GM18907 (cell line): Measurements from ENCODE around the gene ZMIZ1.

ENCODE experiments used
- ATAC-seq: cut with Tn5 transposase; IDR thresholded peaks from one replicate; pipeline ENCODE4 v1.9.1; 2021; ENCODE audit warnings: mild to moderate bottlenecking, moderate library complexity; ENCODE audit not compliant: unreplicated experiment

ZMIZ1 gene

DNA sequence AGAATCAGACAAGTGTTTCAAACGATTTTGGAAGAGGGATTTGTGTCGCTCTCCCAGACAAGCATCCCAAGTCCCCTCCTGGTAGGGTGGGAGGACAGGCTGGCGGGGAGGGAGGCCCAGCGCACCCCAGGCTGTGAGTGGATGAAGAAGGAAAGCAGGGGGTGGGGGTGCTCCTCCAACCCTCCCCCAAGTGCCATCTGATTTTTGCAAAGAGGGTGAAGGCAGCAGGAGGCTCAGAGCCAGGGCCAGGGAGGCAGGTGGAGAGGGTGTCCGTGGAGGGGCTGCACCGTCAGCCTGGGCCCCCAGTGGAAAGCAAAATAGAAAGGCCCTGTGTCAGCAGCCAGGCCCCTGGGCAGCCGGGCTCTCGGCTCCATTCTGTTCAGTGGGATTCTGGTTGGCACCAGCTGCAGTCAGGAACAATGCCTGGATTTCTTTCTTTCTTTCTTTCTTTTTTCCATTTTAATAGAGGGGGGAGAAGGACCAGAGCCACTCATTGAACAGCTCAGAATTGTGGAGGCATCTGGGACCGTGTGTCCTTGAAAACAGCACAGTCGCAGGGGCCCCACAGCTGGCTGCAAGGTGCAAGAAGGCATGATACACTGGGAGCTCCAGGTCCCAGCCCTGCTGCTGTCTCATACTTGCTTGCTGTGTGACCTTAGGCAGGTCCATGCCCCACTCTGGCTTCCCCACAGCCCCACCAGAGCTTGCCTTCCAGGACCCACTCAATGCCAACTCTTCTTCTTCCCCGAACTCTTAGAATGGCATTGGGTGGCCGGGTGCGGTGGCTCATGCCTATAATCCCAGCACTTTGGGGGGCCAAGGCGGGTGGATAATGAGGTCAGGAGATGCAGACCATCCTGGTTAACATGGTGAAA lies 7.1 kb upstream of the ZMIZ1 start:
- no peak for ATAC-seq

DNA sequence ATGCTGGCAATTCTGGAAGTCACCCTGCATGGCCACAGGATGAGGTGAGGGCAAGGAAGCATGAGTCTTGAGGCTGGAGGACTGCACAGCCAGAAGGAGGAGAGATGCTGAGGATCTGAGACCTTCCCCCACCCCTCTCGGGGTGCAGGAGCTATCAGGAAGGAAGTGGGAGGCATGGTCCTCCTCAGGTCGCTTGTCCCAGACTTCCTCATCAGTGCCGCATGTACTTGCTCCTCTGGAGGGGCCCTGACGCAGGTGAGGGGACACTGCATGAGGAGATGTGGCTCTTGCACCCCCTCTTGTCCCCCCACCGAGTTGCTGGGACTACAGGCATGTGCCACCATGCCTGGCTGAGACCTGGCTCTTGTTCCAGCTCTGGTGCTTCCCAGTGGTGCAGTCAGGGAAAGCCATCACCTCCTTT lies 5.7 kb upstream of the ZMIZ1 start:
- no peak for ATAC-seq

DNA sequence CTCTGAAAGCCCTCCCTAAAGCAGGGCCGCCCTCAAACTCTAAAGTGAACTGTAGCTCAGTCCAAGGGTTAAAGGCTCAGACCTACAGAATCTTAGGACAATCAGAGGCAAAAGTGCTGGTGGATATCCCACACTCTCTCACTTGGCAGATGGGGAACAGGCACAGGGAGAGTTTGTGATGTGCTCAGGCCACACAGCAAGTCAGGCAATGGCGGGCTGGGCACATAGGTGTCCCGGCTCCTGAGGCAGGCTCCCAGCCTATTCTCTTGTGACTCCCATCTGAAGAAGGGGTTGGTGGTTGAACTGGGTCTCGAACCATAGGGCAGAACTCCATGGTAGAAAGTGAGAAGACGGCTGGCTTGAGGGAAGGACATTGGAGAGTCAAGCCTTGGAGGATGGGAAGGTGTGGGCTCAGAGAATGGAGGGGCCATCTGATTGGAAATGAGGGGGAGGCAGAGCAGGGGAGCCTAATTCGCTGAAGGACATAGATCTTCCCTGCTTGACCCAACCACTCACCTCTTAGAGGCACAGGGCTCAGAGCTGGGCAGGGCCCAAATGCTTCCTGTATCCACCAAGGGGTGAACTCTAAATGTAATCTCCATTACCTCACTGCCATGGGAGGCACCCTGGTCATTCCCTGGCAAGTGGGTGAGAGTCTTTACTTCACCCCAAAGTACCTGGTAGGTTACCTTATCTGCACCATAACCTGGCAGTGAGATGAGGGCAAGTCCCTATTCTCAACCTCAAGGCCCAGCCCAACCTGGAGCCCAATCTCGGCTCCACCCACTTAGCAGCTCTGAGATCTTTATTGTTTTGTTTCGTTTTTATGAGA lies 4.9 kb upstream of the ZMIZ1 start:
- no peak for ATAC-seq

DNA sequence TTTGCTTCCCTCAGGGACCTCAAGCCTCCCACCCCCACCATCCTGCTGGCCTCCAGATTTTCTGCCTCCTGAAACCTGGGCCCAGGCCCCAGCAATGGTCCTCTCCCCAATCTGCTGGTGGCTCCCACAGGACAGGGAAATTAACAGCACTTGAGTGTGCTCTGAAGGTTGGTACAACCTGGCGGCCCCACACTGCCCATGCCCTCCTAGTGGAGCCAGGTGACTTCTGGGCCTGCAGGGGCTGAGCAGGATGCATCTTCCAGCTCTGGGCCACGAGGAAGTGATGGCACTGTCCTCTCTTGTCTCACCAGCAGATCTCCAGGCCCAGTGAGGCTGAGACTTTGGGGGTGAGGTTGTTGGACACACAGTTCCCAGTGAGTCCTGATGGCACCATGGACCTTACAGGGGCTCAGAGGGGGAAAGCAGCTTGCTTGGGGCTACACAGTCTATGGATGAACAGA lies 3.6 kb upstream of the ZMIZ1 start:
- ATAC-seq: no peak

DNA sequence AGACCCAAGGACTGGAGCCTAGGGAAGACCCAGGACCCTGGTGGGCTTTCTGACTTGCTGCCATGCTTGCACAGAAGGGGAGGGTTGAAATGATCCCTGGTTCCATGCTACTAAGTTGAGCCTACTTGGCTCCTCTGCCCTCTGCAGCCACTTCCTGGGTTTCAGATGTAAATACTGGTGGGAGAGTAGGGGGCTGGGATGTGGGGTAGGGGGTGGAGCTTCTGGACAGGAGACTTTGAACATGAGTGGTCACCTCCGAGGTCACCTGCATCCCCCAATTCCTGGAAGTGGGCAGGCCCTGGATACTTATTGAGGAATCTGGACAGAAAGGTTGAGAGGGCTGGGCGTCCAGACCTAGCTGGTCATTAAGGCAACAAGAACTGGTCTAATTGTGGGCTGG lies 2.9 kb upstream of the ZMIZ1 start:
- no peak for ATAC-seq

DNA sequence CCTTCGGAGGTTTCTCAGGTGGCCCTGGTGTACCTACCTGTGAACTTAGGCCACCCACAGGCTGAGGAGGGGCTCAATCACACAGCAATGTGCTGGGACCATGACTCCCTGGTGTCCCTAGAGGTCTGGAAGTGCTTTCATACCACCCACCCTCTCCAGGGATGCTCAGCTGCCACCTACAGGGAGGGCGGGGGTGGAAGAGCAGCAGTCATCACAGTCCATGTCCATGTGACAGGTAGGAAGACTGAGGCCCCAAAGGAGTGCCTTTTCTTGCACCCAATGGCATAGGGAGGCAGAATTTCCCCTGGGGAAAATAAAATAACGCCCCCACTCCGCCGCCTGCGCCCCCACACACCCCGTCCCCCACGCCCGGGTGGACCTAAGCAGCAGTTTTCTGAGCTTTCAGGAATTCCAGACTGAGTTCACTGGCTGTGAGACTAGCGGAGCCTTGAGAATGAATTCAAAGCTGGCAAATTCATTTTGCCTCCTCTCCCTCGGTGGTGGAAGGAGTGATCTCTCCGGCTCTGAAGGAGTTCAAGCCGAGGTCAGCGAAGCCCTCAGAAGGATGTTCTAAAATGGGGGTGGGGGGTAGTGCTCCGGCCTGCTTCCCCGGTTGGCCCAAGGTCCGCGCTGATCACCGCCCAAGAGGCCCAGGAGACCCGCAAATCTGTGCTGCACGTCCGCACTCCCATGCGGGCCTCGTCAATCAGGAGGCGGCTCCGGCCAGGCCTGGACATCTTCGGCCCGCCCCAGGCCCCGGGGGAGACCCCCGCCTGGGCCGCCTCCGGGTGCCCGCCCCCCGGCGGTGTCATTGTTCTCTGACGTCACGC lies 2.1 kb upstream of the ZMIZ1 start:
- no peak for ATAC-seq

DNA sequence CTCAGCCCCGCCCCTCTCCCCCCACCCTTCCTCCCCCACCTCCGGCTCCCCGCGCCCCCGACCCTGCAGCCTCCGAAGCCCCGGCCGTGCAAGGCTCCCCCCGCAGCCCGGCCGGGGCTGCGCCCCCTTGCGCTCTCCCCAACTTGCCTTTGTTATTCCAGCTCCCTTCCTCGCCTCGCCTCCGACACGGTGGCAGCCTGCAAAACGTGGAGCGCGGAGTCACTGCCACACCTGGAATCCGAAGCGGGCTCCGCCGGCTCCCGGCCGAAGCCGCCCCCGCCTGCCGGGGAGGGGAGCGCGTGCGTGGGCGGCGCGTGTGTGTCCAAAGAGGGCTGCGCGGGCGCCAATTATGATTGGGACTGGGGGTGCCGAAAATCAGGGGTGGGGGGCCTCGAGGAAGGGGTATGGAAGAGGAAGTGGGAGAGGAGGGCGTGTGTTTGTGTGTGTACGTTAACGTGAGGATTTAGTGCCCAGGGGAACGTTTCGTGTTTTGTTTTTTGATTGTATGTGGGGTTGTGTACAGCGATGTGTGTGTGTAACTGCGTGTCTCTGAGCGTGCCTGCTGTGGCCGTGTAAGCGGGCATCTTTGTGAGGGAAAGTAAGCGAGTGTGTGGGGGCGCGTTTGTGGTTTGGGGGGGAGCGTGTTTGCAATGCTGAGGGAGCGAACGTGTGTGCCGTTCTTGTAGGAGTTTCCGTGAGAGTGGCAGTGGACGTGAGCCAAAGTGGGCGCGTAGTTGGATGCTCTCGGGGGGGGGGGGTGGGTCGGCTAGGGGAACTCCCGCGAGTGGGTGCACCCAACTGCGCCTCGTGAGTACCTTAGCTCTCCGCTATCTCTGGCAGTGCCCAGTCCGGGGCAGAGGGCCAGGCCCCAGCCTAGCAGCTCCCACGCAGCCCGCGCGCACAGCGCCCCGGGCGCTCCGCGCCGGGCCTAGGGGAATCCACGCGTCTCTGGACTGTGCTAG lies 1.2 kb upstream of the ZMIZ1 start:
- ATAC-seq: no peak

DNA sequence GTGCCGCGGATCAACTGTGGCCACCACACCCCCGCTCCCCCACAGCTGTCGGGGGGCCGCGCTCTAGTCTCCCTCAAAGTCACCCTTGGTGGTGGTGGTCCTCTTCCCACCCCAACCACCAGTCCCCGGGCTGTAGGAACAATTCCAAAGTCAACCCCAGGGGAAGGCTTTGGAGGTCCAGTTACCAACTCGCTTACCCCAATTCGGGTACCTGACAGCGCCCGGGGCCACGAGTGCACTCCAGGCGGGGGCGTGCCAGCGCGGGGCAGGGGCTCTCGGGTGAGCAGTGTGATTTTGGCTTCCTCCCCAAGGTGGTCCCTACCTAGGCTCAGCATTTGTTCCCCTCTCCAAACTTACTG lies 584 bp upstream of the ZMIZ1 start:
- no peak for ATAC-seq

DNA sequence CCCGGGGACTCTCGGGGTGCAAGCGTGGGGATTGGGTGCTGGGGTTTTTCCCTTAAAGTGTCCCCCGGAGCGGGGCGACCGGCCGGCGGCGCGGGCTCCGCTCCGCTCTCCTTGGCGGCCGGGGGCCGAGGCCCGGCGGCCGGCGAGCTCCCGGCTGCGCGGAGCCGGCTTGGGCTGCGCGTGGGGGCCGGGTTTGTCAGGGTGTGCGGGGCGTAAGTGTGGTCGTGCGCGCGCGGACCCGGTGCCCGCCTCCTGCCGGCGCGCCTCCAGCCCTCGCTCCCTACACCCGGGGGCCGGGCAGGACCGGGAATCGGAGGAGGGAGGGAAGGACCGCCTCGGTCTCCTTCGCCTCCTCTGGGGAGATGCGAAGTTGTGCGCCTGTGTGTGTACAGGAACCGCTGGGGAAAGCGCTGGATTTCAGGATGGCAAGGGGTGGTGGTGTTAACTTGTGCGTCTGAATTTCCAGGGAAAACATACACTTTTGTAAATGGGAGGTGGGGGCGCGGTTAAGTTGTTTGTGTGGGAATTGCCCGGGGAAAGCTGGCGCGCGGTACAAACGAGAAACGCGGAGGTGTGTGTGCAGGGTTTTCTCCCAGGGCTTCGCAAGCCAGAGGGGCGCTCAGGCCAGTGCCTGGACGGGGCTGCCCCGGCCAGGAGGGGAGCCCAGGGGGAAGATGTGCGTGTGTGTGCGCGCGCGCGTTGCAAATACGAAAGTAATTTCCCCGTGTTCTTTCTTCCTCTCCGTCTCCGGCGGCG lies 737 bp downstream of the ZMIZ1 start:
- peak; percentile 24 for ATAC-seq

DNA sequence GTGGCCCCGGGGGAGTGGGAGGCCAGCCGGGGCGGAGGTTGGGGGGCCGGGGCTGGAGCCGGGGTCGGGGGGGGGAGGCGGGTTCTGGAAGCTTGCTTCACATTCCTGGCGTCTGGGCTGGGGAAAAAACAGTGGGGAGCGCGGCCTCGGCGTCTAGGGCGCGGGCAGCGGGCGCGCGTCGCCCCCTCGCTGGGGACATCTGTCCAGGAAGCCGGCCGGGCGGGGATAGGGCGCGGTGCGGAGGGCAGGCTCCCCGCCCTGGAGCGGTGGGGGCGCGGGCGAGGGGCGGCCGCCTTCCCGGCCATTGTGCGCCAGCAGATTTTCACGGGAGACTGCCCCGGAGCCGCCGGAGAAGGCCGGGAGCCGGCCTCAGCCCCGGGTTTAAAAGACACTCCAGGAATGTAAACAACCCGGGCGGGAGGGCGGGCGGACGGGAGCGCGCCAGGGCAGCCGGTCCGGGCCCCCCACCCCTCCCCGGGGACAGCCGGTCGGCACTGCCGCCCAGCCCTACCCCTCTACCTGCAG lies 1.4 kb downstream of the ZMIZ1 start:
- no peak for ATAC-seq

DNA sequence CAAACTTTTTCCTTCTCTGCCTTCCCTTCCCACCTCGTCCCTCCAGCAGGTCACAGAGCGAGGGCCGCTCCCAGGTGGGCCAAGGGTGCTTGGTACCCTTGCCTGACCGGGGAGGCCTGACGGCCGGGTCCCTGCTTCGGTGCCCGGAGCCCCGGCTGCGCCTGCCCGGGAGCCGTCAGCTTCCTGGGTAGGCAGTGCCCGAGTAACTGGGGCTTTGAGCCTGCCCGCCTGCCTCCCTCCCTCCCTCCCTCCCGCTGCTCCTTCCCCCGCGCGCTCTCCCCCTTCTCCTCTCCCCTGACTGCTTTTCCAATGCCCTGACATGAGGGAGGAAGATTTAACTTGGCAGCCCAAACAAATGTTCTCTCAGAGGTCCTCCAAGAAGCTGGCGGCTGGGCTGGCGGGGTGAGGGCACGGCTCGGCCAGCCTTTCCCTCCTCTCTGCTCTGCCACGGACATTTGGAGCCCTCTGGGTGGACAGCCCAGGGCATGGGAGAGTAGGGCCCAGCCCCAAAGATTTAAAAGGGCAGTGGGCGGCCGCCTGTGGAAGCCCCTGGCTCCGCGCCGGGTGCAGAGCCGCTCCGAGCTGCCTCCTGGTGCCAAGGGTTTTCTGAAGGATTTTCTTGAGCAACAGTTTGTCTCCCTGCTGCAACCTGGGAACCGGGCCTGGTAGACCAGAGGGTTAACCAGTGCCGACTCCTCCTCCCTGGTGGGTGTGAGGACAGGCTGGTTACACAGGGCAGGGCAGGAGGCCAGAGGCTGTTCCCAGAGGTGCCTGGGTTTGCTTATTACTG lies 2.0 kb downstream of the ZMIZ1 start:
- ATAC-seq: no peak

DNA sequence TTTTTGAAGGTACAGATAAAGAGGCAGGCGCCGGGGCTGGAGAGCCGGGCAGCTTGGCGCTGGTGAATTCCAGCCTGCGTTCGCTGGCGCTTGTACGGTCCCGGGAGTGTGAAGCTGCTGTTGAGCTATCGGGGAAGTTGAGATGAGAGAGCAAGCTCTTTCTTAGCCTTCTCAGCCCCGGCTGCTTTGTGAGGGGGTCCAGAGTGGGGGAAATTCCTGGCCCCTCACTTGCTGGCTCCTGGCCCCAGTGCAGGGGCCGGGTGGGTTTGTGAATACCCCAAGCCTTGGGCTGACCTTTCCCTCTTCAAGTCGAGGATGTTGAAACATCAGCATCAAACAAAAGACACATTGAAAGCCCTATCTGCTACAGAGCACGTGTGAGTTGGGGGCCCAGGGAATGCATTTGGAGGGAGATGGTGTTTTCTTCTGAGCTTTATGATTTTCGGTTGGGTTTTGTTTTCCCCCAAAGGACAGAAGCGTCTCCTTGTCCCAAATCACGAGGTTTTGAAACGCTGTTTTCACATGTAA lies 2.7 kb downstream of the ZMIZ1 start:
- no peak for ATAC-seq

DNA sequence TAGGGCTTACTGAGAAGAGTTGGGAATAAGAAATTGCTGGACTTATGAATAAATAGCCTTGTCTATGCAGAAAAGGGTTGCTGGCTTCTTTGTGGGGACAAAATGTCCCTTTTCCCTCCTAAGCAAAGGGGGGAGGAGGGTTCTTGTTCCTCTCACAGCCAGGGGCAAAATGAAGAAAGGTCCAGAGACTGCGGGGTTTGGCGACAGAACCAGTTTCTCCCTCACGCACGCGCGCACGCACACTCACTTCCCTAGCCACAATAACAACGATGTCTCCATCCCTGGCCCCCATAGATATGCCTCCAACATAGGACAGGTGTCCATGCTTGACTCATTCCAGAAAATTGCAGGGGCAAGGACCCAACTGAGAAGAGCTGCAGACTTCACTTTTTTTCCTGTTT lies 3.3 kb downstream of the ZMIZ1 start:
- no peak for ATAC-seq

DNA sequence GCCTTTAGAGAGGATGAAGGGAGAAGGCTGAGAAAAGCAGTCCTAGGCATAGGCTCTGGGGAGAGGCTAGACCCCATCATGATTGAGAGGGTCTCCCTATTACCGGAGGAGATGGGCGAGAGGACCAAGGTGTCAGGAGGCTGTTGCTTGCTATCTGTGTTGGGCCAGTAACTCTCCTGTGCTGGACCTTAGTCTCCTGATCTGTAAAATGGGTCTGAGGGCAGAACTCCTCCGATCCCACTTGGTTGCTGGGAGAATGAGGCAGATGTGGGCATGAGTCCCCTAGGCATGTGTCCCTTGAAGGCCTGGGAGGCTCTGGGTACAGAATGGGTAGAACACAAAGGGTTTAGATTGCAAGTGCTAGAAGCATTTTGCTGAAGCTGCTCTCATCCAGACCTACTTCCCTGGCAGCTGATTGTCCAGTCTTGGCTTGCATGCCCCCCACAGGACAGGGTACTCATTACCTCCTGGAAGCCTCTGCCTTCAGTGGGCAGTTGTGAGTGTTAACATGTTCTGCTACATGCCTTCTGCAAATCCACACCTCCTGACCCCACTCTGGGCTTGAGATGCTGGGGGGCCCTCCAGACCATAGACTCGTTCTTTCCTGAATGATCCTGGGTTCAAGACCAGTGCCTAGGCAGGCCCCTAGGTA lies 4.4 kb downstream of the ZMIZ1 start:
- no peak for ATAC-seq

DNA sequence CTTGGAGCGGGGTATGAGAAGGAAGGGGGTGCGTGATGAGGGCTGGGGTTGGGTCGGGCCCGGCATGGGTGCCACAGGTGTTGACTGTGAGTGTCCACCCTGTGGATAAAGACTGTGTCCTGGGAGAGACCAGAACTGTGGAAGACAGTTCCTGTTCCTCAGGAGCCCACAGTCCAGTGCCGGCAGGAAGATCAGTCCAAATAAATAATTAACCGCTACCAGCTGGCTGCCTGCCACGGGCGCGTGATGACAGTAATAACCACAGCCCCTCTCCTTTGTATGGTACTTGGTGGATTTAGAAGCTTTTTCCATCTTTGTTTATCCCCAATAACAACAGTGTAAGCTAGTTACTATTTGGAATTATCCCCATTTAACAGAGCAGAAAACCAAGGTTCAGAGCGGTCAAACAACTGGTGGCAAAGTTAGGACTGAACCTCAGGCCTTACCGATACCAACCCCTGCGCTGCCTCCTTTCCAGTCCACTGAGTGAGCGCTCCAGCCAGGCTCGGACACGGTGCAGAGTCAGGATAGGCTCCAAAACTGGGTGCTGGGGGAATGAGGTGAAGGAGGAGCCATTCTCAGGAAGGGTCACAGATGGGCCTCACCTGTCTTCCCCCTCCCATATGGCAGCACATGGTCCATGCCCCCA lies 5.1 kb downstream of the ZMIZ1 start:
- ATAC-seq: no peak

DNA sequence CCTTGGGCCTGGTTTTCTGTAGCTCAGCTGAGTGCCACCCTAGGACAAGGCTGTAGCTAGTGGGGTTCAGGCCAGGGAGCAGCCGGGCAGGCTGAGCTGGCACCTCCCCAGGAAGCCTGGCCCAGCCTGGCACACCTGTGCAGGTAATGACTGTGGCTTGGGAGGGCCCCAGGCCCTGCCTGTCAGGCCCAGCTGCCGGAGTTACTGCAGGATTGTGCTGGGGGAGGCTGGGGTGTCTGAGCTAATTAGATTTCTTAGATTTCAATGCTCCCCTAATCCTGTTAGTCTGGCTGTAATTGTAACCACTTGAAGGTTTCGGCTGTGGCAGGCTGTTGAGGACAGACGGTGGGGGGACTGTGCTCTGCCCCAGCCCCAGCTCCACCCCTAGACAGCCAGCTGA lies 6.0 kb downstream of the ZMIZ1 start:
- no peak for ATAC-seq

DNA sequence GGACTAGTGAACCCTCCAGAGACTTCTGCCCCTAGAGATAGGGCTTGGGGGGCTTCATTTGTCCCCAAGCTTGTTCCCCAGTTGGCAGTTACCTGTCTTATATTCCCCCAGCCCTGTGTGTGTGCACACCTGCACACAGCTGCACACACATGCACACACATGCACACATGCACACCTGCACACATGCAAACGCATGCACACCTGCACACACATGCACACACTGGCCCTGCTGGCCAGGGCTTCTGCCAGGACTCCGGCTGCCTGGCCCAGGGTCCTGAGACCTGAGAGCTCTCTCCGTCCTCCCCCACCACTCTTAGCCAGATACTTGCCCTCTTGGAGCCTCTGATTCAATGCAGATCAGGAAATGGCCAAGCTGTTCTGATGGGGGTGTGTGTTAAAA lies 6.7 kb downstream of the ZMIZ1 start:
- ATAC-seq: no peak
